ENCODE measurements around the gene KLK8.

GRCh38 chr19:50998686-50999085 is 2.7 kb downstream of the KLK8 start:
- TF ChIP-seq CTCF (IDR thresholded peaks at IDR 0.05 in 8 of 11, conservative IDR thresholded peaks at IDR 0.05 in 3 of 11) = no peak
- TF ChIP-seq POLR2A (IDR thresholded peaks at IDR 0.05) = no peak
- TF ChIP-seq POLR2AphosphoS5 (IDR thresholded peaks at IDR 0.05) = no peak

Data from spleen (tissue), 7 donors.